Activated T-cell treated with anti-CD3 and anti-CD28 coated beads, Interleukin-2, amount 50 U/mL, for 24 hours (primary cell): ENCODE measurements around the gene TIGD7.

Source experiments
- DNase-seq: peaks from one replicate; pipeline ENCODE4 v3.0.0-alpha.2; 2020
- H3K27ac Mint-ChIP-seq: 2 replicates; pipeline ENCODE4 v1.8.0; 2020; ENCODE audit warnings: mild to moderate bottlenecking, mixed read lengths
- H3K27me3 Mint-ChIP-seq: 2 replicates; pipeline ENCODE4 v1.8.0; 2020; ENCODE audit warnings: mixed read lengths
- H3K36me3 Mint-ChIP-seq: 2 replicates; pipeline ENCODE4 v1.8.0; 2020; ENCODE audit warnings: low read depth, mixed read lengths
- H3K4me1 Mint-ChIP-seq: 2 replicates; pipeline ENCODE4 v1.8.0; 2020; ENCODE audit warnings: low read depth, mixed read lengths
- H3K4me3 Mint-ChIP-seq: 2 replicates; pipeline ENCODE4 v1.8.0; 2020; ENCODE audit warnings: mild to moderate bottlenecking, moderate library complexity, mixed read lengths
- H3K9me3 Mint-ChIP-seq: 2 replicates; pipeline ENCODE4 v1.8.0; 2020; ENCODE audit warnings: mixed read lengths

TIGD7 gene

GRCh38 chr16:3305109-3306068 is at the start of gene TIGD7, which contains the start of gene ZNF75A:
TSS of gene TIGD7 (minus strand) at chr16:3305430. CDS start at chr16:3300614, 4,816 bp downstream.
TSS of gene ZNF75A (plus strand) at chr16:3305497. CDS start at chr16:3308429, 2,932 bp downstream.
- H3K27ac Mint-ChIP-seq = peak within 1 kb of the TSS; percentile 88
- peaks cover 97% of the 10 kb centered on the region for H3K36me3 Mint-ChIP-seq
- H3K27me3 Mint-ChIP-seq = no peaks in the 10 kb centered on the region
- peaks cover 42% of the 10 kb centered on the region for H3K9me3 Mint-ChIP-seq
- DNase-seq = peak; percentile 89
- peak within 1 kb of the TSS; percentile 82 for H3K4me3 Mint-ChIP-seq
- H3K4me1 Mint-ChIP-seq = peaks cover 22% of the 10 kb centered on the region

GRCh38 chr16:3349175-3349574 is 43.9 kb upstream of the TIGD7 start:
- Mint-ChIP-seq H3K4me1 (peaks cover 3% of the 10 kb centered on the region), H3K27ac (no peak overlapping the region), H3K27me3 (no peaks in the 10 kb centered on the region), H3K9me3 (no peaks in the 10 kb centered on the region), H3K4me3 (no peak overlapping the region), H3K36me3 (no peaks in the 10 kb centered on the region)
- DNase-seq = no peak

GRCh38 chr16:3348547-3349167 is 43.4 kb upstream of the TIGD7 start:
- H3K27ac Mint-ChIP-seq = no peak overlapping the region
- peaks cover 2% of the 10 kb centered on the region for H3K4me1 Mint-ChIP-seq
- DNase-seq = no peak
- H3K4me3 Mint-ChIP-seq = no peak overlapping the region
- no peaks in the 10 kb centered on the region for H3K36me3 Mint-ChIP-seq
- H3K9me3 Mint-ChIP-seq = no peaks in the 10 kb centered on the region
- H3K27me3 Mint-ChIP-seq = no peaks in the 10 kb centered on the region

- Mint-ChIP-seq H3K36me3 (no peaks in the 10 kb centered on the region), H3K27ac (no peak overlapping the region), H3K27me3 (no peaks in the 10 kb centered on the region), H3K9me3 (no peaks in the 10 kb centered on the region), H3K4me3 (no peak overlapping the region), H3K4me1 (no peaks in the 10 kb centered on the region)
- no peak for DNase-seq
These were observed 42.4 kb upstream of the TIGD7 start for GRCh38 chr16:3347586-3347985.

- H3K27me3 Mint-ChIP-seq = no peaks in the 10 kb centered on the region
These were observed 40.8 kb upstream of the TIGD7 start for GRCh38 chr16:3346041-3346440.

GRCh38 chr16:3328643-3329042 is 23.4 kb upstream of the TIGD7 start:
- H3K4me1 Mint-ChIP-seq = no peaks in the 10 kb centered on the region
- peaks cover 5% of the 10 kb centered on the region for H3K36me3 Mint-ChIP-seq
- no peak for DNase-seq
- H3K4me3 Mint-ChIP-seq = no peak overlapping the region
- H3K27ac Mint-ChIP-seq = no peak overlapping the region
- H3K9me3 Mint-ChIP-seq = peaks cover 26% of the 10 kb centered on the region
- H3K27me3 Mint-ChIP-seq = no peaks in the 10 kb centered on the region

More at GRCh38 chr16:3346041-3346440, 40.8 kb upstream of the TIGD7 start:
- no peak overlapping the region for H3K4me3 Mint-ChIP-seq
- no peak for DNase-seq
- H3K36me3 Mint-ChIP-seq = no peaks in the 10 kb centered on the region
- no peak overlapping the region for H3K27ac Mint-ChIP-seq
- H3K9me3 Mint-ChIP-seq = no peaks in the 10 kb centered on the region
- H3K4me1 Mint-ChIP-seq = no peaks in the 10 kb centered on the region

GRCh38 chr16:3328104-3328503 is 22.9 kb upstream of the TIGD7 start:
- Mint-ChIP-seq H3K9me3 (peaks cover 28% of the 10 kb centered on the region), H3K36me3 (peaks cover 4% of the 10 kb centered on the region), H3K4me3 (no peak overlapping the region), H3K27me3 (no peaks in the 10 kb centered on the region), H3K27ac (no peak overlapping the region), H3K4me1 (no peaks in the 10 kb centered on the region)
- DNase-seq = no peak

- no peak for DNase-seq
- H3K36me3 Mint-ChIP-seq = peaks cover 5% of the 10 kb centered on the region
- peaks cover 34% of the 10 kb centered on the region for H3K9me3 Mint-ChIP-seq
- no peaks in the 10 kb centered on the region for H3K27me3 Mint-ChIP-seq
- H3K4me3 Mint-ChIP-seq = no peak overlapping the region
- no peaks in the 10 kb centered on the region for H3K4me1 Mint-ChIP-seq
- no peak overlapping the region for H3K27ac Mint-ChIP-seq
These were observed 22.3 kb upstream of the TIGD7 start for GRCh38 chr16:3327514-3327913.

- no peaks in the 10 kb centered on the region for H3K4me1 Mint-ChIP-seq
- H3K36me3 Mint-ChIP-seq = peaks cover 44% of the 10 kb centered on the region
- H3K27me3 Mint-ChIP-seq = no peaks in the 10 kb centered on the region
- peaks cover 63% of the 10 kb centered on the region for H3K9me3 Mint-ChIP-seq
- H3K27ac Mint-ChIP-seq = no peak overlapping the region
- no peak overlapping the region for H3K4me3 Mint-ChIP-seq
- no peak for DNase-seq
These were observed 16.6 kb upstream of the TIGD7 start for GRCh38 chr16:3321816-3322215.

- no peak overlapping the region for H3K27ac Mint-ChIP-seq
- DNase-seq = no peak
- no peaks in the 10 kb centered on the region for H3K4me1 Mint-ChIP-seq
- peaks cover 83% of the 10 kb centered on the region for H3K36me3 Mint-ChIP-seq
- H3K27me3 Mint-ChIP-seq = no peaks in the 10 kb centered on the region
- H3K9me3 Mint-ChIP-seq = peaks cover 85% of the 10 kb centered on the region
- no peak overlapping the region for H3K4me3 Mint-ChIP-seq
These were observed 12.2 kb upstream of the TIGD7 start for GRCh38 chr16:3317315-3317999.

GRCh38 chr16:3311496-3311895 is 6.3 kb upstream of the TIGD7 start:
- Mint-ChIP-seq H3K4me3 (no peak overlapping the region), H3K4me1 (peaks cover 5% of the 10 kb centered on the region), H3K27me3 (no peaks in the 10 kb centered on the region), H3K27ac (no peak overlapping the region), H3K36me3 (peaks cover 100% of the 10 kb centered on the region), H3K9me3 (peaks cover 60% of the 10 kb centered on the region)
- DNase-seq = no peak

- no peaks in the 10 kb centered on the region for H3K27me3 Mint-ChIP-seq
- H3K27ac Mint-ChIP-seq = peak overlapping the region; percentile 88
- H3K9me3 Mint-ChIP-seq = peaks cover 35% of the 10 kb centered on the region
- H3K4me3 Mint-ChIP-seq = peak overlapping the region; percentile 82
- DNase-seq = no peak
- peaks cover 97% of the 10 kb centered on the region for H3K36me3 Mint-ChIP-seq
- peaks cover 22% of the 10 kb centered on the region for H3K4me1 Mint-ChIP-seq
These were observed 848 bp upstream of the TIGD7 start for GRCh38 chr16:3306078-3306477.

GRCh38 chr16:3304370-3304769 is 860 bp downstream of the TIGD7 start:
- no peak for DNase-seq
- H3K27me3 Mint-ChIP-seq = no peaks in the 10 kb centered on the region
- peaks cover 97% of the 10 kb centered on the region for H3K36me3 Mint-ChIP-seq
- peaks cover 52% of the 10 kb centered on the region for H3K9me3 Mint-ChIP-seq
- H3K4me1 Mint-ChIP-seq = peaks cover 22% of the 10 kb centered on the region
- H3K27ac Mint-ChIP-seq = peak overlapping the region; percentile 88
- H3K4me3 Mint-ChIP-seq = peak overlapping the region; percentile 82

- DNase-seq = no peak
- H3K9me3 Mint-ChIP-seq = peaks cover 75% of the 10 kb centered on the region
- no peaks in the 10 kb centered on the region for H3K27me3 Mint-ChIP-seq
- peaks cover 85% of the 10 kb centered on the region for H3K36me3 Mint-ChIP-seq
- H3K27ac Mint-ChIP-seq = no peak overlapping the region
- H3K4me1 Mint-ChIP-seq = no peaks in the 10 kb centered on the region
- no peak overlapping the region for H3K4me3 Mint-ChIP-seq
These were observed 9.4 kb downstream of the TIGD7 start for GRCh38 chr16:3295783-3296182.
